Activated CD4-positive, CD25-positive, alpha-beta regulatory T cell (primary cell): ENCODE measurements around the gene PRDM8.
"Not testable (repeated sequence)": the region's sequence is repeated elsewhere in the genome, so short reads cannot be mapped to it uniquely, and the experiment has no call there.

Experiments used
- DNase-seq, 4 experiments: peaks; one replicate each; lab custom pipeline; 2025; lab: John Stamatoyannopoulos, UW

The PRDM8 gene

GRCh38 chr4:80196922-80197573 is at the start of gene PRDM8:
Gene PRDM8 (plus strand): TSS chr4:80197503. CDS start chr4:80200081, 2,578 bp downstream.
- DNase-seq: no peak

DNA sequence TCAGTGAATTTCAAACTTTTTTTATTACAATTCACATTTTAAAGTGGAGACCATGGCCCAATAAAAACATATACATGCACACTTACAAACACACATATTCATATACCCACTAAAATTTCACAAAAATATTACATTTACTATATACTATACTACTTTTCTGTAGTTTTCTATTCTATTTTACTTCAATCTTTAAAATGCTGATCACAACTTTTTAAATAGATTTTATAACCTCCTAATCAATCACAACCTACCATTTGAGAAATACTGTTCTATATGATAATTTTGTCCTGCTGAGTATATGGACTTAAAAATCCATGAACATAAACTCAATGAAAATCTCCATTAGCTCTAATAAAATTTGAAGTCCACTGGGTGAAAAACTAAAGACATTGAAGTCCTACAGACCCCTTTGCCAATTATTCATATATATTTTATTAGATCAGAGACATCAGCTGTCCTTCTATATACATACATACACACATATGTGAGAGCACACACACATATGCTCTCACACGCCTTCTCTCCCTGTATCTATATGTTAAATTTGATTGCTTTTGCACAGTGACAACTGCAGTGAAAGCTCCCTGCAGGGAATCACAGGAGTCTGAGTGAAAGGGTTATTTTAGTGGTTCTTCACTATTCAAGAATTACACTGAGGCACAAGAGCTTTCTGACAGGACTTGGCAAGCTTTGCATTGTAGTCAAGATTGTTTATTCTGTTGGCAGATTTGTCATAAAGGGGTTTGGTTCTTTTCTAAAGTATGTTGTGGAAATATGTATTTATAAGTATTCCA is 46.7 kb upstream of the PRDM8 start:
- no peak for DNase-seq

GRCh38 chr4:80151981-80152380 is 45.3 kb upstream of the PRDM8 start:
- DNase-seq: no peak

GRCh38 chr4:80153874-80154544 is 43.3 kb upstream of the PRDM8 start:
- DNase-seq: no peak

- no peak for DNase-seq
Measured at GRCh38 chr4:80154545-80154933, 42.8 kb upstream of the PRDM8 start.

DNA sequence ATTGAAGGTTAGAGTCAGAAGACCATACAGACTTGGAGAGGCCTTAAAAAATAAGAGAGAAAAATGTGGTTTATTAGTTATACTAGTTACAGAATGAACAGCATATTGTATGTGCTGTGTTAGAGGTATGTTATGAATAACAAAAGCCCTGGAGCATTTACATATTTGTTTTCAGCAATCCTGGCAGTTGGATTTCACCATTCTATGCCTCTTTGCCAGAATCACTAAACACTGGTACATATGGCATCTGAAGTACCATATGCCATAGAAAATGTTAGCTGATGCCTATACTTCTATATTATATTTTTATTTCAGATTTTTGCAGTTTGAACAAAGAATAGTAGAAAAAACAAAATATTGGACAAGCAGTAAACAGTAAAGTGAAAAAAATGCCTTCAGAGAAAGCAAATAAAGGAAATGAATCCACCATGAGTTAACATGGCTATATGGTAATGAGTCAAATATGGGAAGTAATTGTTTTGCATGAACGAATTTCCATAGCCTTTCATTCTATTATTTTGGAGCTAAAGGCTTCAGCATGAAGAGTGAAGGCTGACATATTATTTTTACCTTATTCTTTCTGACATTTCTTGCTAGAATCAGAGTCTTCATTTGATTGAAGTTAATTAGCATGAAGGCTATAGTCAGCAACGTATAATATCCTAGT is 41.9 kb upstream of the PRDM8 start:
- no peak for DNase-seq

GRCh38 chr4:80156410-80156809 is 40.9 kb upstream of the PRDM8 start:
- DNase-seq: no peak

DNA sequence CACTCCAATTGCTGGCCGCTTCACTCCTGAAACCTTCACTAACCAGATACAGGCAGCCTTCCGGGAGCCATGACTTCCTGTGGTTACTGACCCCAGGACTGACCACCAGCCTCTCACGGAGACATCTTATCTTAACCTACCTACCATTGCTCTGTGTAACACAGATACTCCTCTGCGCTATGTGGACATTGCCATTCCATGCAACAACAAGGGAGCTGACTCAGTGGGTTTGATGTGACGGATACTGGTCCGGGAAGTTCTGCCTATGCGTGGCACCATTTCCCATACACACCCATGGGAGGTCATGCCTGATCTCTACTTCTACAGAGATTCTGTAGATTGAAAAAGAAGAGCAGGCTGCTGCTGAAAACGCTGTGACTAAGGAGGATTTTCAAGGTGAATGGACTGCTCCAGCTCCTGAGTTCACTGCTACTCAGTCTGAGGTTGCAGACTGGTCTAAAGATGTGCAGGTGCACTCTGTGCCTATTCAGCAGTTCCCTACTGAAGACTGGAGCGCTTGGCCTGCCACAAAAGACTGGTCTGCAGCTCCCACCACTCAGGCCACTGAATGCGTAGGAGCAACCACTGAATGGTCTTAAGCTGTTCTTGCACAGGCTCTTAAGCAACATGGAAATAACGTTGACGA is 35.8 kb upstream of the PRDM8 start:
- DNase-seq: no peak

DNA sequence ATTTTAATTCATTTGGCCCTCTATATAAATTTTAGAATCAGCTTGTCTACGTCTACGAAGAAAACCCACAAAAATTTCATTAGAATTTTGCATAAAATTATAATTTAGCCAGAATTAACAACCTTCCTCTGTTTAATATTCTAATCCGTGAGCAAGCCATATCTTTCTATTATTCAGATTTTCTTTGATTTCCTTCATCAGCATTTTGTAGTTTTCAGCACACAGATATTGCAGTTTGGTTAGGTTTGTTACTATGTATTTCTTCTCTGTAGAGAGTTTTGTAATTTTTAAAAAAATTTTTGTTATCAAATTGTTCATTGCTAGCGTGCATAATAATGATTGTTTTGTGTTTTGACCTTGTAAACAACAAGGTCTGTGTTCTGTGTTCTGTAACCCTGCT is 34.9 kb upstream of the PRDM8 start:
- DNase-seq: no peak

GRCh38 chr4:80165855-80166254 is 31.4 kb upstream of the PRDM8 start:
- no peak for DNase-seq

GRCh38 chr4:80171251-80171650 is 26.1 kb upstream of the PRDM8 start:
- DNase-seq: no peak

DNA sequence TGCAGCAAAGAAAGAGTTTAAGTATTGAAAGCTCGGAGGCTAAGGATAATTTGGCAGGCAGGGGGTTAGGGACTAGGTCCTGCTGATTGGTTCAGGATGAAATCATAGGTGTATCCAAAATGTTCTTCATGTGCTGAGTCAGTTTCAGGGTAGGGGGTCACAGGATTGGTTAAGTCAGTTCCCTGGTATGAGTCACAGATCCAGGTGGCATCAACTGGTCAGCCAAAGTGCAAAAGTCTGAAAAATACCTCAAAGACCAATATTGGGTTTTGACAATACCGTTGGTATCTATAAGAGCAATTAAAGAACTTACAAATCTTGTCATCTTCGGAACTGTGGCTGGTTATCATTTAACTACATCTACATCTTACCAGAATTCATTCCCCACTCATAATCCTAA is 25.6 kb upstream of the PRDM8 start:
- DNase-seq: no peak

GRCh38 chr4:80172203-80172602 is 25.1 kb upstream of the PRDM8 start:
- DNase-seq: peak in 1 of 4 experiments; percentile 10

DNA sequence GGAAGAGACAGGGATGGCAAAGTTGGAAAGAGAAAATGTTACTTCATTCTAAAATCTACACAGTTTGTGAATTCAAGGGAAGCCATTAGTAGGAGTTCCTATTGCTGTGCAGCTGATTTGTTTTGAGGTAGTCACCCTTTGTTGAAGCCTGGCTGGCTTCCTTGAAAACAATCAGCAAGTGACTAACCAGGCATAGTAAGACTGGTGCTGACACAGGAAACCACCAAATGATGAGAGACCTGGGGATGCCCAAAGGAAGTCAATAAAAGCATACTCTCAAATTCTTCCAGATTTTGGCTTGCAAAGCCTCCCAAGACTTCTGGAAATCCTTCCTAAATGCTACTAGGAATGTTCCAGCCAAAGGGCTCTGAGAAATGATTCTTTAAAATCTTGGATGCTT is 23.9 kb upstream of the PRDM8 start:
- peak in 3 of 4 experiments; percentile 8 to 26 (median 17) for DNase-seq

- DNase-seq: no peak
Measured at GRCh38 chr4:80173841-80174240, 23.5 kb upstream of the PRDM8 start.

- not testable (repeated sequence) for DNase-seq
Measured at GRCh38 chr4:80177793-80178192, 19.5 kb upstream of the PRDM8 start.

DNA sequence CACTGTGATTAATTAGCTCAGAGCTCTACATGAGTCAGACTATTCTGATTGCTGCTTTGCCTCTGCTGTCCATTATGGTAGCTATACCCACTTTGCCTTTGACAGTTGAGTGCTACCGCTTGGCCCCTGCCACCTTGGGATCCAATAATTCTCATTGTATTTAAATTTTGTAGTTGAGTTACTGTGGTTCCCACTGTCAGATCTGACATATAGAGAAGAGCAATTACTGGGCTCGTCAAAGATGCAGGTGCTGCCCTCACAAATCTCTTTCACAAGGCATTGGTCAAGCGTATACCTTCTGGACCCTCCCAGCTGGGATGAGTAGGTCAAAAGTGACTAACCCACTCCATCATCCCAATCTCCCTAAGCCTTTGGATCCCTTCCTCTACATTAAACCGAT is 18.3 kb upstream of the PRDM8 start:
- no peak for DNase-seq

DNA sequence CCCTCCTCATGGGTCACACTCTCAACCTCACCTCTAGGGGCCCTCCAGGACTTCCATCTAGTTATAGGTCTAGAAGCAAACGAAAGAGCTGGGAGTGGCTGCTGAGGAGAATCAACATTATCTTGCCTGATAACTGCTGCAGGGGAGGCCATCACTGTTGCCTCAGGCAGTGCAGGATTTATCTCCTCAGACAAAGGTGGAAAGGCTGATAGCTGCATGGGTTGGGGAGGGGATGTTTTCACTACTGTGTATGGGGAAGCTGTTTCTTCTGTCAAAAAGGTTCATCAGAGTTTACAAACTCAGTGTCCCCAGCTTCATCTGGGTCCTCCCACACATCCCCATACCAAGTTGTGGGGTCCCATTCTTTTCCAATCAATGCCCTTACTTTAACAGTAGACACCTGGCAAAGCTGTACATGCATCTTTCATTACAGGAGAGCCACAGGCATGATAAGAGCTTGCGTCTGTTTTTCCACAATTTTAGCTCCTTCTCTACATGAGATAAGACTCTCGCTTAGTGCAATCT is 17.6 kb upstream of the PRDM8 start:
- DNase-seq: no peak

- DNase-seq: no peak
Measured at GRCh38 chr4:80180743-80181142, 16.6 kb upstream of the PRDM8 start.

GRCh38 chr4:80182237-80182866 is 15.0 kb upstream of the PRDM8 start:
- DNase-seq: no peak
